Measurements from ENCODE around the gene ZNF408.

- TF ChIP-seq CTCF (IDR thresholded peaks at IDR 0.05) (no peak), POLR2A (IDR thresholded peaks at IDR 0.05) (peak in 1 of 4 donors; percentile 12)
Observed at GRCh38 chr11:46710821-46711269, 10.0 kb downstream of the ZNF408 start.

Measured in esophagus squamous epithelium (tissue), 4 donors.